OCI-LY7 (cell line): ENCODE results near the gene TJP1. TPM values are rescaled to one million over a fixed set of nuclear protein-coding genes. Genes with fewer than 3 reads are reported as not detected.

Experiments
- BruUV-seq: library from RNA; stranded (reverse); fragments of 400-500 nt; replicated peaks from 2 replicates; lab custom pipeline; 2021; lab: Mats Ljungman, UMichigan
- CTCF ChIA-PET: fragments of 300-600 bp; sonication (Branson Sonifier 250); formaldehyde crosslinking; loops from one replicate; lab custom pipeline; 2022; ENCODE audit warnings: antibody characterized with exemption; ENCODE audit not compliant: unreplicated experiment; lab: Charles Lee
- POLR2A ChIA-PET: fragments of 300-600 bp; sonication (Branson Sonifier 250); formaldehyde crosslinking; loops from one replicate; lab custom pipeline; 2022; ENCODE audit warnings: antibody characterized with exemption; lab: Charles Lee
- DNase-seq: peaks from one replicate; pipeline ENCODE4 v3.0.0-alpha.2; 2015; ENCODE audit warnings: low spot score
- H2AFZ ChIP-seq: fragments of 200-600 bp; sonication (generic), shearing (Covaris generic); 2 replicates; pipeline ENCODE4 v1.6.1; 2014; ENCODE audit warnings: mild to moderate bottlenecking, antibody characterized with exemption, low read length, moderate library complexity
- H3K27ac ChIP-seq: fragments of 200-600 bp; sonication (generic); 2 replicates; pipeline ENCODE4 v1.5.1; 2014; ENCODE audit warnings: mixed run types, low read depth, mild to moderate bottlenecking, moderate library complexity, low read length, inconsistent platforms; ENCODE audit not compliant: poor library complexity, severe bottlenecking
- H3K36me3 ChIP-seq: fragments of 200-600 bp; sonication (generic); 2 replicates; pipeline ENCODE4 v1.6.1; 2014; ENCODE audit warnings: mild to moderate bottlenecking, antibody characterized with exemption, low read length, moderate library complexity, mixed read lengths; ENCODE audit not compliant: insufficient read depth
- H3K4me1 ChIP-seq: fragments of 200-600 bp; sonication (generic); 2 replicates; pipeline ENCODE4 v1.5.1; 2014; ENCODE audit warnings: mild to moderate bottlenecking, low read length; ENCODE audit not compliant: insufficient read depth, poor library complexity, severe bottlenecking
- H3K4me2 ChIP-seq: fragments of 200-600 bp; sonication (generic); 2 replicates; pipeline ENCODE4 v1.6.1; 2014; ENCODE audit warnings: mild to moderate bottlenecking, low read length
- H3K4me3 ChIP-seq: fragments of 200-600 bp; sonication (generic); 2 replicates; pipeline ENCODE4 v1.5.1; 2014; ENCODE audit warnings: mild to moderate bottlenecking, low read depth, low read length; ENCODE audit not compliant: poor library complexity, severe bottlenecking
- H3K79me2 ChIP-seq: fragments of 200-600 bp; sonication (generic); 2 replicates; pipeline ENCODE4 v1.6.1; 2016; ENCODE audit warnings: low read depth, mild to moderate bottlenecking, low read length, moderate library complexity, mixed read lengths; ENCODE audit not compliant: insufficient read depth
- H3K9me2 ChIP-seq: fragments of 200-600 bp; sonication (generic); 2 replicates; pipeline ENCODE4 v1.6.1; 2016; ENCODE audit warnings: mild to moderate bottlenecking, low read length, mixed read lengths; ENCODE audit not compliant: insufficient read depth
- H3K9me3 ChIP-seq: fragments of 200-600 bp; sonication (generic); 2 replicates; pipeline ENCODE4 v1.6.1; 2014; ENCODE audit warnings: mild to moderate bottlenecking, mixed run types, low read length, mixed read lengths
- H4K20me1 ChIP-seq: fragments of 200-600 bp; sonication (generic); 2 replicates; pipeline ENCODE4 v1.6.1; 2014; ENCODE audit warnings: mild to moderate bottlenecking, antibody characterized with exemption, low read length, moderate library complexity, mixed read lengths; ENCODE audit not compliant: insufficient read depth
- EZH2phosphoT487 ChIP-seq: fragments of 200-600 bp; sonication (generic); IDR thresholded peaks from 2 replicates; pipeline ENCODE4 v1.6.1; 2018; ENCODE audit warnings: low read depth, borderline replicate concordance, mild to moderate bottlenecking, mixed run types, antibody characterized with exemption, low read length, moderate library complexity, mixed read lengths
- intact Hi-C: fragments of 100-400 bp; cut with micrococcal nuclease; formaldehyde crosslinking; loops from one replicate; pipeline ENCODE4 v1.10.0; 2022; ENCODE audit not compliant: unreplicated experiment
- total RNA-seq, 2 experiments: library from RNA; depleted of rRNA in 1 of 2; stranded (reverse); fragments of >200 nt in 1 of 2; shearing (Covaris generic) in 1 of 2; gene quantifications; 2 replicates each; pipeline ENCODE4 v1.2.3, GENCODE V29; 2014 to 2022
- TF ChIP-seq, protein P1 (sequence below): fragments of 200-600 bp; sonication (generic); conservative IDR thresholded peaks from 2 replicates; pipeline ENCODE4 v1.5.1; 2014; ENCODE audit warnings: mild to moderate bottlenecking, antibody characterized with exemption, low read length, moderate library complexity, mixed read lengths

TJP1 gene
- total RNA-seq, 2 experiments from 2014 or later: 0.19 to 0.32 TPM

DNA sequence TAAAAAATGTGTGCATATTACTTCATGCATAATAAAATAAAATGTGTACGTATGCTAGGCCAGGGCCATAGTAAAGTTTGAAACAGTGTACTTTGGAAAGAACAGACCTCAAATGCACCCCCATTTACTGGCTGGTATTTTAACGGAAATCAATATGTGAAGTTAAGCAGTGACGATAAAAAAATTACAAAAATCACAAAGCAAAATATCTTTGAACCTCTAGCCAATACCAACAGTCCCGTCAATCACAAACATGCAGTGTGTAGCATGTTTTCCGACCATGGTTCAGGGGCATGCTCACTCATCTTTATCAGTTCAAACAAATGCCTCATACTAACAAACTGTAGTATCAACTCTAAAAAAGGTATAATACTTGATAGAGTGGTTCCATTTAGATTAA lies 121.1 kb downstream of the TJP1 start:
- no TSS peak for BruUV-seq
- intact Hi-C loops: no loop called here
- H3K4me3 ChIP-seq: no peak overlapping the region
- H3K36me3 ChIP-seq: no peaks in the 10 kb centered on the region
- no peak overlapping the region for H3K27ac ChIP-seq
- no peaks in the 10 kb centered on the region for H4K20me1 ChIP-seq
- no peaks in the 10 kb centered on the region for H3K4me1 ChIP-seq
- H3K79me2 ChIP-seq: no peaks in the 10 kb centered on the region
- no peak overlapping the region for H2AFZ ChIP-seq
- TF ChIP-seq, protein P1, sequence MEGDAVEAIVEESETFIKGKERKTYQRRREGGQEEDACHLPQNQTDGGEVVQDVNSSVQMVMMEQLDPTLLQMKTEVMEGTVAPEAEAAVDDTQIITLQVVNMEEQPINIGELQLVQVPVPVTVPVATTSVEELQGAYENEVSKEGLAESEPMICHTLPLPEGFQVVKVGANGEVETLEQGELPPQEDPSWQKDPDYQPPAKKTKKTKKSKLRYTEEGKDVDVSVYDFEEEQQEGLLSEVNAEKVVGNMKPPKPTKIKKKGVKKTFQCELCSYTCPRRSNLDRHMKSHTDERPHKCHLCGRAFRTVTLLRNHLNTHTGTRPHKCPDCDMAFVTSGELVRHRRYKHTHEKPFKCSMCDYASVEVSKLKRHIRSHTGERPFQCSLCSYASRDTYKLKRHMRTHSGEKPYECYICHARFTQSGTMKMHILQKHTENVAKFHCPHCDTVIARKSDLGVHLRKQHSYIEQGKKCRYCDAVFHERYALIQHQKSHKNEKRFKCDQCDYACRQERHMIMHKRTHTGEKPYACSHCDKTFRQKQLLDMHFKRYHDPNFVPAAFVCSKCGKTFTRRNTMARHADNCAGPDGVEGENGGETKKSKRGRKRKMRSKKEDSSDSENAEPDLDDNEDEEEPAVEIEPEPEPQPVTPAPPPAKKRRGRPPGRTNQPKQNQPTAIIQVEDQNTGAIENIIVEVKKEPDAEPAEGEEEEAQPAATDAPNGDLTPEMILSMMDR: no peak
- no peak for TF ChIP-seq EZH2phosphoT487
- H3K9me3 ChIP-seq: no peaks in the 10 kb centered on the region
- no peak for DNase-seq
- CTCF ChIA-PET: no interaction called here
- POLR2A ChIA-PET: no interaction called here
- no peaks in the 10 kb centered on the region for H3K9me2 ChIP-seq
- H3K4me2 ChIP-seq: no peak overlapping the region

- no peak for TF ChIP-seq EZH2phosphoT487
- TF ChIP-seq, protein P1: no peak
- Histone ChIP-seq H3K79me2 (no peaks in the 10 kb centered on the region), H4K20me1 (no peaks in the 10 kb centered on the region), H3K4me1 (no peaks in the 10 kb centered on the region), H3K4me3 (no peak overlapping the region), H3K27ac (no peak overlapping the region), H3K9me2 (no peaks in the 10 kb centered on the region), H3K36me3 (no peaks in the 10 kb centered on the region), H2AFZ (no peak overlapping the region), H3K4me2 (no peak overlapping the region), H3K9me3 (no peaks in the 10 kb centered on the region)
- CTCF ChIA-PET: no interaction called here
- POLR2A ChIA-PET: no interaction called here
- no peak for DNase-seq
- intact Hi-C loops: no loop called here
- BruUV-seq: no TSS peak
Observed at GRCh38 chr15:29700296-29700695, 122.0 kb downstream of the TJP1 start.

DNA sequence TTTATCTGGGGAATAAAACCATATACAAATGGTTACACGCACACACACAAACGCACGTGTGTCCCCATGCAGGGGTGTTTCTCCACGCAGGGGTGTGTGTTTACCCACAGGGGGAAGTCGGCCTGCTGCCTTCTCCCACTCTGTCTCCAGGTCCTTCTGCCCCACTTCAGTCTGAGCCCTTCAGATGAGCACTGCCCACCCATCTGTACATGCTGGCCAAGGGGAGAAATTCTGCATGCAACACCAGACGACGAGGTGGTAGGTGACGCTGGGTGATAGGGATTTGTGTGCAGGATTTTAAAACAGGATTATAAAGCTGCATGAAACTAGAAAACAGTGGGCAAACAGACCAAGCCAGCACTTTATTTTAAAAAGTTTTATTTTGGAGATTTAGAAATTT lies 122.5 kb downstream of the TJP1 start:
- DNase-seq: no peak
- Histone ChIP-seq H3K79me2 (no peaks in the 10 kb centered on the region), H3K4me2 (no peak overlapping the region), H3K9me3 (no peaks in the 10 kb centered on the region), H4K20me1 (no peaks in the 10 kb centered on the region), H2AFZ (no peak overlapping the region), H3K27ac (no peak overlapping the region), H3K9me2 (no peaks in the 10 kb centered on the region), H3K36me3 (no peaks in the 10 kb centered on the region), H3K4me1 (no peaks in the 10 kb centered on the region), H3K4me3 (no peak overlapping the region)
- BruUV-seq: no TSS peak
- TF ChIP-seq, protein P1: no peak
- no peak for TF ChIP-seq EZH2phosphoT487
- ChIA-PET CTCF (no interaction called here), POLR2A (no interaction called here)
- intact Hi-C loops: no loop called here
